BLaER1 treated with 17β-estradiol and CSF1 and Interleukin-3, amounts not matched to agents 10 nM and 100 nM (cell line): ENCODE measurements around the gene EXOSC7.

ENCODE experiments used
- H3K27ac ChIP-seq, 11 experiments: shearing (Covaris generic); formaldehyde crosslinking; 2 replicates each; pipeline ENCODE4 v1.8.1; 2022
- H3K27me3 ChIP-seq, 11 experiments: shearing (Covaris generic); formaldehyde crosslinking; 2 replicates each; pipeline ENCODE4 v1.8.1; 2022
- H3K36me3 ChIP-seq, 11 experiments: shearing (Covaris generic); formaldehyde crosslinking; 2 replicates each; pipeline ENCODE4 v1.8.1; 2022
- H3K4me1 ChIP-seq, 10 experiments: shearing (Covaris generic); formaldehyde crosslinking; 2 replicates each; pipeline ENCODE4 v1.8.1; 2022
- H3K4me2 ChIP-seq, 11 experiments: shearing (Covaris generic); formaldehyde crosslinking; 2 replicates each; pipeline ENCODE4 v1.8.1; 2022
- H3K4me3 ChIP-seq, 10 experiments: shearing (Covaris generic); formaldehyde crosslinking; 2 replicates each; pipeline ENCODE4 v1.8.1; 2022
- H3K9ac ChIP-seq, 11 experiments: shearing (Covaris generic); formaldehyde crosslinking; 2 replicates each; pipeline ENCODE4 v1.8.1; 2022
- H3K9me3 ChIP-seq, 11 experiments: shearing (Covaris generic); formaldehyde crosslinking; replicated peaks in 1 of 11; 2 replicates each; pipeline ENCODE4 v1.8.1; 2022
- H4K20me1 ChIP-seq, 11 experiments: shearing (Covaris generic); formaldehyde crosslinking; 2 replicates each; pipeline ENCODE4 v1.8.1; 2022
- Cebpa-rat ChIP-seq, 11 experiments: shearing (Covaris generic); IDR thresholded peaks; 2 replicates each; pipeline ENCODE4 v1.8.1; 2022

Gene EXOSC7

DNA sequence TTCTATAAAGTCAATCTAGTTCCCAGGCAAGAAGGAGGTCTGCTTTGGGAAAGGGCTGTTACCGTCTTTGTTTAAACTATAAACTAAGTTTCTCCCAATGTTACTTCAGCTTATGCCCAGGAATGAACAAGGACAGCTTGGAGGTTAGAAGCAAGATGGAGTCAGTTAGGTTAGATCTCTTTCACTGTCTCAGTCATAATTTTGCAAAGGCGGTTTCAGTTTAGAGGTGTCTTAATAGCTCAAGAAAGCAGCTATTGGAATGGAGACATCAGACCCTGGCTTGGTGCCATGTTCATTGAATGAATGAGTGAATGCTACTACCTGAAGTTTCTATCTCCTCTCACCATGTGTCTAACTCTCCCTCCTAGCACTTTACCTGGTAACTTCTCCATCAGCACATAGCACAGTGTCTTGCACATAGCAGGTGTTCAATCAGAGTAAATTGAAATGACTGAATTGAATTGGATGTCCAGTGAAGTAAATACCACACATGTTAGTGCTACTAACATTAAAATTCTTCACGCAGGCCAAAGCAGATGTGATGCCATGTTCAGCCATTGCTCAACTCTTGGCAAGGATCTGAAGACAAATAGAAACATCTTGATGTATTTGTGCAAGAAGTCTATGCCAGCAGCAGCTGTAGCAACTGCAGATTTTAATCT lies 78.3 kb downstream of the EXOSC7 start:
- Histone ChIP-seq H3K4me3 (no peak overlapping the region), H3K4me2 (peak overlapping the region in 5 of 11 experiments; percentile 26 to 71 (median 64); a peak in 8 of 22 replicates), H3K36me3 (no peaks in the 10 kb centered on the region), H3K27ac (peak overlapping the region in 2 of 11 experiments; percentile 3 to 61; a peak in 2 of 22 replicates), H3K9me3 (no peaks in the 10 kb centered on the region), H3K27me3 (no peaks in the 10 kb centered on the region), H3K9ac (no peak overlapping the region), H3K4me1 (peaks cover 0 to 70% (median 20%) of the 10 kb centered on the region in 10 experiments; a peak in 14 of 20 replicates), H4K20me1 (no peaks in the 10 kb centered on the region)
- no peak for TF ChIP-seq Cebpa-rat (IDR thresholded peaks at IDR 0.05)

DNA sequence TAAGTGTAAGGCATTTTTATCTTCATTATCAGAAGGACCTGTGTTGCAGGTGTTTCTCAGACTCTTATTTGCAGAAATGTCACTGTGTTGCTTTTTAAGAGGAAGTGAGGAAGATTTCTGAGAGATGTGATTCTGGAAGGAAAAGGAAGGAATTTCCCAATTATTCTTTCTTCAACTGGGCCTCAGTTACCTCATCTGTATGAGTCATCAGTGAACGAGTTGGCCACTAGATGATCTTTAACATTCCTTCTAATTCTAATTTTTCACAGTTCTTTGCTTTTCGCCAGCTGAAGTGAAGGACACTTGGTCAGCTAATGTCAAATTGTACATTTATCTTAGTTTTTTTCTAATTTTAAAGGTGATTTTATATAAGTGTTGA lies 79.0 kb downstream of the EXOSC7 start:
- no peak for TF ChIP-seq Cebpa-rat (IDR thresholded peaks at IDR 0.05)
- Histone ChIP-seq H3K4me1 (peaks cover 0 to 76% (median 20%) of the 10 kb centered on the region in 10 experiments; a peak in 14 of 20 replicates), H3K9ac (peak overlapping the region in 1 of 11 experiments; percentile 10; a peak in 1 of 22 replicates), H3K4me3 (no peak overlapping the region), H3K36me3 (no peaks in the 10 kb centered on the region), H3K4me2 (peak overlapping the region in 8 of 11 experiments; percentile 24 to 71 (median 58); a peak in 15 of 22 replicates), H3K27ac (peak overlapping the region in 4 of 11 experiments; percentile 15 to 65 (median 38); a peak in 5 of 22 replicates), H3K27me3 (no peaks in the 10 kb centered on the region), H3K9me3 (no peaks in the 10 kb centered on the region), H4K20me1 (no peaks in the 10 kb centered on the region)

DNA sequence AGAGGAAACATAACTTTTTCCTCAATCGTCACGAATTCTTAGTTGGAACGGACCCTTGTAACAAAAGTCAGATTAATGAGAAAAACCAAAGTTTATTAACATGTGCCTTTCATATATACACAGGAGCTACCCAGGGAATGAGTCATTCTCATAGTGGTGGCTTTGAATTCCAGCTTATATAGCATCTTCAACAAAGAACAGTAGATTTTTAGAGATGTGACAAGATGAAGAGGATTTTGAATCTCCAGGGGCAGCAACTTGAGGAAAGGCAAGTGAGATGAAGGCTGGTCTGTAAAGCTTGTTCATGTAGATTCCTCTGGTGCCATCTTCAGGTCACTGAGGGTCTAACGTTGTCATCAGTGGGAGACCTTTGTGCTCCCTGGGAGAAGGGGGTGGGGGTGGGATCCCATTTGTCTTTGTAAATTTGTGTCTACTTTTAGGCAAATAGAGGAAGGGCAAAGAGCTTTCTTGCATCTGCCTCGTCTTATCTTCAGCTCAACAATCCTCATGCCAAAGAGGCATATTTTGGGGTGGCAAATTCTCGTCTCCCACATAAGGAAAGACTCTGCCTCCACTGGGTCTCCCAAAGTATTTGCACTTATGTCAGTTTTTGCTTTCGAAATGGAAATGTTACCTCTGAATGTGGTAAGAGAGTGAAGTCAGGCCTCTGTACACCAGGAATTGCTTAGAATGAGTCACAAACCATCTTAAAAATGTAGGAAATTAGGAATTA lies 79.5 kb downstream of the EXOSC7 start:
- Histone ChIP-seq H3K9me3 (no peaks in the 10 kb centered on the region), H3K4me2 (peak overlapping the region in 8 of 11 experiments; percentile 24 to 71 (median 58); a peak in 14 of 22 replicates), H3K27ac (peak overlapping the region in 4 of 11 experiments; percentile 15 to 65 (median 38); a peak in 5 of 22 replicates), H3K4me1 (peaks cover 0 to 80% (median 20%) of the 10 kb centered on the region in 10 experiments; a peak in 14 of 20 replicates), H3K4me3 (no peak overlapping the region), H4K20me1 (no peaks in the 10 kb centered on the region), H3K9ac (peak overlapping the region in 1 of 11 experiments; percentile 10; a peak in 1 of 22 replicates), H3K36me3 (no peaks in the 10 kb centered on the region), H3K27me3 (no peaks in the 10 kb centered on the region)
- no peak for TF ChIP-seq Cebpa-rat (IDR thresholded peaks at IDR 0.05)

DNA sequence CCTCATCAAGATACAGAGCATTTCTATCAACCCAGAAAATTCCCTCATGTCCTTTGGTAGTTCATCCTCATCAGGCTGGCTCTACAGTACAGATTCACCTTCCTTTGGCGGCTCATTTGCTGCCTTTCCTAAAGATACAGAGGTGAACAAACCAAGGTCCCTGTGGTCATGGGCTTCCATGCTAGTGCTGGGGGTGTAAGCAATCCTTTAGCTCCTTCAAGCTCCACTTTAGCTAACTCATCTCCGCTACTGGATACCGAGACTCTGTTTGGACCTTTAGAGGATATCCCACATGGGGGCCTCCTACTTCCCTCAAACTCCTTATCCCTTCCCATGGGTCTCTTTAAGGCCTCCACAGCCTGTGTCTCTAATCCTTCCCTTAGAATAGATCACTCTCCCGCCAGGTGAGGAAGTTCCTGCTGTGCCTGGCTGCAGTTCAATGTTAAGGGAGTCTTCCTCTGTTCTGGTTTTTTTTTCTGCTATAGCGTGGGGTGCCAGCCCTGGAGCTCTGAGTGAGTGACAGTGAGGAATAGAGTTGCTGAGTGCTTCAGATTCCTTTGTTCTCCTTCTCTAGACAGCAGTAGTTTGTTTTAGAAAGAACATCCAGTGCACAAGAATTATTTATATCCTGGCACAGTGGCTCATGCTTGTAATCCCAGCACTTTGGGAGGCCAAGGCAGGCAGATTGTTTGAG lies 80.7 kb downstream of the EXOSC7 start:
- TF ChIP-seq Cebpa-rat (IDR thresholded peaks at IDR 0.05) = no peak
- no peaks in the 10 kb centered on the region for H3K36me3 ChIP-seq
- no peaks in the 10 kb centered on the region for H3K9me3 ChIP-seq
- peak overlapping the region in 4 of 11 experiments; percentile 2 to 70 (median 62); a peak in 6 of 22 replicates for H3K4me2 ChIP-seq
- H3K4me3 ChIP-seq = no peak overlapping the region
- H3K4me1 ChIP-seq = peaks cover 0 to 92% (median 20%) of the 10 kb centered on the region in 10 experiments; a peak in 14 of 20 replicates
- no peaks in the 10 kb centered on the region for H3K27me3 ChIP-seq
- H3K9ac ChIP-seq = peak overlapping the region in 2 of 11 experiments; percentile 1 to 44; a peak in 3 of 22 replicates
- peak overlapping the region in 3 of 11 experiments; percentile 59 to 65 (median 61); a peak in 4 of 22 replicates for H3K27ac ChIP-seq
- H4K20me1 ChIP-seq = no peaks in the 10 kb centered on the region

DNA sequence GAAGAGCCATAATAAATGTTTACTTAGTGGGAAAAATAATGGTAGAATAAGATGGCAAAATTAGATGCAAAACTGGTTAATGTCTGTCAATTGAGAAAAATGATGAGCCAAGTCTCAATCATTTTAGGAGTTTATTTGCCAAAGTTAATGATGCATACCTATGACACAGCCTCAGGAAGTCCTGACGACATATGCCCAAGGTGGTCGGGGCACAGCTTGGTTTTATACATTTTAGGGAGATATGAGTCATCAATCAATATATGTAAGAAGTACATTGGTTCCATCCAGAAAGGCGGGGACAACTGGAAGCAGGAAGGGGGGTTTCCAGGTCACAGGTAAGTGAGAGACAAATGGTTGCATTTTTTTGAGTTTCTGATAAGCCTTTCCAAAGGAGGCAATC lies 81.5 kb downstream of the EXOSC7 start:
- no peaks in the 10 kb centered on the region for H3K9me3 ChIP-seq
- peak overlapping the region in 4 of 11 experiments; percentile 2 to 70 (median 62); a peak in 7 of 22 replicates for H3K4me2 ChIP-seq
- peaks cover 0 to 98% (median 20%) of the 10 kb centered on the region in 10 experiments; a peak in 14 of 20 replicates for H3K4me1 ChIP-seq
- TF ChIP-seq Cebpa-rat (IDR thresholded peaks at IDR 0.05) = no peak
- no peaks in the 10 kb centered on the region for H3K36me3 ChIP-seq
- no peaks in the 10 kb centered on the region for H4K20me1 ChIP-seq
- no peaks in the 10 kb centered on the region for H3K27me3 ChIP-seq
- peak overlapping the region in 2 of 11 experiments; percentile 59 to 65; a peak in 3 of 22 replicates for H3K27ac ChIP-seq
- no peak overlapping the region for H3K4me3 ChIP-seq
- peak overlapping the region in 1 of 11 experiments; percentile 1; a peak in 1 of 22 replicates for H3K9ac ChIP-seq

DNA sequence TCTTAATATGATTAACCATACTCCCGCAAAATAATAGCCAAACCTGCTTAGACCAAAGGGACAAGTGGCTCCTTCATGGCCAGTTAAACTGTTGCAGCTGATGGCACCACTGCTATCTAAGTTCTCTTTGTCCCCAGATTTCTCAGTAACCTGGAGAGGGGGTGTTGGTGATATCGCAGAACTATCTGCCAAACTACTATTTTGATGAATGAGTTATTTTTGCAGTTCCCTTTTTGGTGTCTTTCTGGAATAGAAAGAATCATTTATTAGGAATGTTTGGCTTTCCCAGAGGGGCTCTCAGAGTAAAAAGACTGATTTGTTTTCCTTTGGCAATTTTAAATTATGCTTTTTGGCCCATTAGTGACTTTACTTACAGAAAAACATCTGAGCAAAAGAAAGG lies 83.1 kb downstream of the EXOSC7 start:
- Histone ChIP-seq H3K4me2 (peak overlapping the region in 3 of 11 experiments; percentile 30 to 70 (median 64); a peak in 6 of 22 replicates), H4K20me1 (no peaks in the 10 kb centered on the region), H3K27ac (no peak overlapping the region), H3K36me3 (no peaks in the 10 kb centered on the region), H3K4me3 (no peak overlapping the region), H3K9me3 (no peaks in the 10 kb centered on the region), H3K4me1 (peaks cover 0 to 98% (median 20%) of the 10 kb centered on the region in 10 experiments; a peak in 14 of 20 replicates), H3K27me3 (no peaks in the 10 kb centered on the region), H3K9ac (no peak overlapping the region)
- no peak for TF ChIP-seq Cebpa-rat (IDR thresholded peaks at IDR 0.05)

DNA sequence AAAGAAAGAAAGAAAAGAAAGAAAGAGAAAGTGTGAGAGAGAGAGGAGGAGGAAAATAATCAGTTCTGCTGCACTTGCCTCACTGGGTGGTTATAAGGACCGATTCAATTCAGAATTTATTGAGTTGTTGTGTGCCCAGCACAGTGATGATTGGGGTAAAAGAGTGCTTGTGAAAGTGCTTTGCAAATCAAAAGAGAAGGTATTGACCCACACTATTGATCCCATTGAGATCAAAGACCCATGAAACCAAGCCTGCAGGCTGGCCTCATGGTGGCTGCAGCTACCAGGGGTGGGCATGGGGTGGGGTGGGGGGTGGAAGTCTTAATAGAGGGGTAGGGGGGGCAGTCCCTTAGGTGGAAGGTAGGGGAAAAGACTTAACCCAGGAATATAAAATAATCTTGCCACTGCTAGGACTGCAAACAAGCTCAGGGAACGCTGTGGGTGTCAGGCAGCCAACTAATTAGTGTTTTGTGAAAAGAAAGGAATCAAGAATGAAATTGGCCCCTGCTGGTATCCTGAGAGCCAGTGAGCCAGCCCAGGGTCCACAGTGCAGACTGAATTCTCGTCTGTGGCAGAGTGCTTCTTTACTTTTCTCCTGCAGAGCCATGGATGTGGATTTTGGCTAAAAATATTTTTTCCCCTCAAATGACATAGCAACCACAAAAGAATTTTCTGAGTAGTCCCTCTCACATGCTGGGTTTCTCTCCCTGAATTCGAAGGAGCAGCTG lies 84.3 kb downstream of the EXOSC7 start:
- no peak overlapping the region for H3K4me3 ChIP-seq
- peak overlapping the region in 2 of 11 experiments; percentile 70 to 86; a peak in 3 of 22 replicates for H3K4me2 ChIP-seq
- H3K4me1 ChIP-seq = peaks cover 0 to 96% (median 16%) of the 10 kb centered on the region in 10 experiments; a peak in 13 of 20 replicates
- no peaks in the 10 kb centered on the region for H3K27me3 ChIP-seq
- H4K20me1 ChIP-seq = no peaks in the 10 kb centered on the region
- no peak for TF ChIP-seq Cebpa-rat (IDR thresholded peaks at IDR 0.05)
- no peak overlapping the region for H3K9ac ChIP-seq
- H3K36me3 ChIP-seq = no peaks in the 10 kb centered on the region
- peak overlapping the region in 3 of 11 experiments; percentile 20 to 40 (median 29); a peak in 3 of 22 replicates for H3K27ac ChIP-seq
- no peaks in the 10 kb centered on the region for H3K9me3 ChIP-seq
